HL-60/S4 treated with retinoic acid at 250 ng/mL for 4 days and 3 days (cell line): ENCODE measurements around the gene AGXT.

Experiments used
- in situ Hi-C: fragments of 300-500 bp; cut with MboI; formaldehyde crosslinking; loops from 2 replicates; pipeline ENCODE4 v1.7.0; 2022; ENCODE audit warnings: low sequenced_read_pairs

The AGXT gene

DNA sequence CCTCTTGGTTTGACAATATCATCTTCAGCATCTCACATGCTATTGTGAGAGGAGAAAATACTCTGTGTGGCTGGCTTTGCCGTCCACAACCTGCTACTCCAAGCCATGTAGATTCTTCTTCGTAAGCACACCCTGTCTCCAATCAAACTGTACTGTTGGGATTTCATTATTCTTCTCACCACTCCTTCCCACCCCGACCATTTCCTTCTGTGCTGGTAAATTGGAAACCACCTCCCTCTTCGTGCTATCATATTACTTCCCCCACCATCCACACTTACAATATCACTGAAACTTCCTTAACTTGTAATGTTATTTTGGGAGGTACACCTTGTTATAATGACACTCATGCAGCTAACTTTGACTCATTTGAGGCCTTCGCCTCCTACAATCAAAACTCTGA lies 3.2 kb upstream of the AGXT start:
- in situ Hi-C loops, result no loop called here

GRCh38 chr2:240869109-240869955 lies 708 bp downstream of the AGXT start:
- in situ Hi-C loops, result no loop called here

DNA sequence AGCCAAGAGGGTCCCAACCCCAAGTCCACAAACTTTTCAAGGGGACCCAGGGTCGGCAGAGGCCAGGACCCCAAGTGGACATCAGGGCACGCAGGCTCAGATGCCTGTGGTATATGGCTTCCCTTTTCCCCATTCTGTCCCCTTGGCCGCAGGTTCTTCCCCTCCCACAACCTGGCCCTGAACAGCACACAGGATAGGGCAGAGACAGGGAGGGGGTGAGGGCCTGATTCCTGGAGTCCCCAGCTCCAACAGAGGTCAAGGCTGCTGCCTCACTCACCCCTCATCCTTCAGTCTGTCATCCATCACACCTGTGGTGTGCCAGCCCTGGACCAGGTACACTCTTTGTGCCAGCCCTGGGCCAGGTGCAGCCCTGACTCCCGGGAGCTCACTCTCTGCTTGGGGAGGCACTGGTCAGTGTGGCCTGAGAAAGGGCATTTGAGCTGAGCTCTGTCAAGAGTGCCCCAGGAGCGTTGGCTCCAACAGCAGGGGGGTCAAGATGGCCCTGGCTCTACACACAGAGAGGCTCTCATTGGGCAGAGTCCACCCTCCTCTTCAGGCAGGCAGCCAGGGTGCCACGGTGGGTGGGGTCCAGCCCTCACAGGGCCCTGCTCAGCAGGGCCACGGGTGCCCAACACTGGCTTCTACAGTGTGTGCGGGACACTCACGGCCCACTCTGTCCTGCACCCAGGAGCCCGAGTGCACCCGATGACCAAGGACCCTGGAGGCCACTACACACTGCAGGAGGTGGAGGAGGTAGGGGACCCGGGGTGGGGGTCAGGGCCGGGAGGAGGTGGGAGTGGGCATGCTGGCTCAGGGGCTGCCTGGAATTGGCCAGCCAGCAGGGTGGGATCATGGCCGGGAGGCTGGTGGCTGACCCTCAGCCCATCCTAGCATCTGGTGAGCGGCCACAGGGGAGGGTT lies 1.6 kb downstream of the AGXT start:
- in situ Hi-C loops, result no loop called here

- in situ Hi-C loops, result no loop called here
Measured at GRCh38 chr2:240871071-240871958, 2.7 kb downstream of the AGXT start.

DNA sequence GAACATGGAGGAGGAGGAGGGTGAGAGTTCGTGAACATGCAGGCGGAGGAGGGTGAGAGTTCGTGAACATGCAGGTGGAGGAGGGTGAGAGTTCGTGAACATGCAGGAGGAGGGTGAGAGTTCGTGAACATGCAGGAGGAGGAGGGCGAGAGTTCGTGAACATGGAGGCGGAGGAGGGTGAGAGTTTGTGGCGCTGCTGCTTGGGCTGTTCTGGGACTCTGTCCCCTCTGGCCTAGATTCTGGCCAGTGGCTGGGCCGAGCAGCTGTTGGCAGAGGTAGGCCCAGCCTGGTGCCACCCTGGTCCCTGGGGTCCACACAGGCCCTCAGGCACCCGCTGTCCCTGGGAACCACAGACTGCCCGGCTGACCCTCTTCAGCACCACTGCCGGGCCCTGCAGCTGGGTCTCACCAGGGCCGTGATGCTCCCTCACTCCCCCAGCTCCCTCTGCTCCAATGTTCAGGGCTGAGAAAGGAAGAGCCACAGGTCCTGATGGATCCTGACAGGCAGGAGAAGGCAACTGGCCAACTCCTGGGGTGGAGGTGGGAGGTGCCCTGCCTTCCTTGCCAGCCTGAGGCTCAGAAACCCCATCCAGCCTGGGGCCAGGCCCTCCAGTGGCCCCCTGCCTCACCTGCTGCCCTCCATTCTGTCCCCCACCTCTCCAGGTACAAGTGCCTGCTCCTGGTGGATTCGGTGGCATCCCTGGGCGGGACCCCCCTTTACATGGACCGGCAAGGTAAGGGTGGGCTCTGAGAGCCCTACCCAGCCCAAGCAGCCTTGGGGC lies 3.9 kb downstream of the AGXT start:
- in situ Hi-C loops, result no loop called here

- in situ Hi-C loops, result no loop called here
Measured at GRCh38 chr2:240873098-240873788, 4.6 kb downstream of the AGXT start.

- in situ Hi-C loops, result no loop called here
Measured at GRCh38 chr2:240873805-240874714, 5.4 kb downstream of the AGXT start.

DNA sequence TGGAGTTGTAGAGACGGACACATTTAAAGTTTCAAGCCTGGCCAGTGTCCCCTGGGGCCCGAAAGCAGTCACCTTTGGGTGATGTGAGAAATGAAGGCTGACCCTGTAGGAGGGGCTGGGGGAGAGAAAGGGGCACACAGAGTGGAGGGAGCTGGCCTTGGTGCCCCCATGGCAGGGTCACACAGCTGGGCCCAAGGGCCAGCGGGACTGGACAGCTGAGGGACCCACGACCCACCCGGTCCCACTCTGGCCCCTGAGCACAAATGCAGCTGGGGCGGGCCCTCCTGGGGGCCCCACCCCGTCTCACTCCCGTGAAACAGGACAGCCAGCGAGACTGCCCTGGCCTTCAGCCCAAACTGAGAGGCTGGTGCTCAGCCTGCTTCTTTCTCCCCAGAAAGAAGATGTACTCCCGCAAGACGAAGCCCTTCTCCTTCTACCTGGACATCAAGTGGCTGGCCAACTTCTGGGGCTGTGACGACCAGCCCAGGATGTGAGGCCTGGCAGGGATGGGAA lies 6.1 kb downstream of the AGXT start:
- in situ Hi-C loops, result no loop called here

DNA sequence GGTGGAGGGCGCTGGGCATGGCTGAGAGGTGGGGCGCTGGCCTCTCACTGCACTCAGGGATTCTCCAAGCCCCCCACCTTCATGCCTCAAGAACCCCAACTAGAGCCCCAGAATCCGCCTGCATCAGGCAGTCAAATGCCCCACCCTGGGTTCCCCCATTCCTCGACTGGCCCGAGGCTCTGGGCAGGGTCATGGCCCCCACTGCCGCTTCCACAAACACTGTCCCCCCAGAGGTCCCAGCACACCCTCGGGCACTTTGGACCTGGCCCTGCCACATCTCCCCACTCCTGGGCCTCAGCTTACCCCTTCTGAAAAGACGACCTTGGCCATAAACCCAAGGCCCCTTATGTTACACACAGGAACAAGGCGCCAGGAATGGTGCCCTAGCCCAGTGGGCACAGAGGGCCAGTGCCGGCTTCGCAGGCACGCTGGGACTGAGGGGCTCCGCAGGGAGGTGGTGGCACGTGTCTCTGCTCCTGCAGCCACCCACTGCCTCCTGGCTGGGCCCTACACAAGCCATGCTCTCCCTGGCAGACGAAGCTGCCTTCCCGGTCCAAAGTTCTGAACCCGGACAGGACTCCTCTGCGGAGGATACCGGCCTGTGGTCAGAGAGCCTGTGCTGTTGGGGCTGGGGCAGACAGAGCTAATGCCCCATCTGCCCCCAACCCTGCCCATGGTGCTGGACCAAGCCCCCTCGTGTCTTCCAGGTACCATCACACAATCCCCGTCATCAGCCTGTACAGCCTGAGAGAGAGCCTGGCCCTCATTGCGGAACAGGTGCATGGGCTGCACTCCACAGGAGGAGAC lies 6.8 kb downstream of the AGXT start:
- in situ Hi-C loops, result no loop called here

DNA sequence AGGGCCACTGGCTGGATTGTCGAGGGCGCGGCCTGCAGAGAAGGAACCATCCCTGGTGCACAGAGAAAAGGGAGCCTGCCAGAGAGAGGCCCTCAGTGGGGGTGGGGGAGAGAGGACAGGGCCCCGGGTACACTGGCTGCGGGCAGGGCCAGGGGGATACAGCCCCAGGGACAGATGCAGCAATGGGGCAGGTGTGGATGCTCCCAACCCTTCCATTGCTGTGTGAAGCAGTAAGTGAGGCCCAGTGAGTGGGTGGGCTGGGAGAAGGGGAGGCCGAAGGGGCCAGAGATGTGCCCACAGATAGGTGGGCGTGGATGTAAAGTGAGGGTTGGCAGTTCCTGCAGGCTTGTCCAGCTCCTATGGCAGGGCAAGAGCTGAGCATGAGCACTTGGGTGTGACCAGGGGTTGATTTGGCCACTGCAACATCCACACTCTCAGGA lies 7.4 kb downstream of the AGXT start:
- in situ Hi-C loops, result no loop called here

- in situ Hi-C loops, result no loop called here
Measured at GRCh38 chr2:240876475-240877251, 8.0 kb downstream of the AGXT start.

DNA sequence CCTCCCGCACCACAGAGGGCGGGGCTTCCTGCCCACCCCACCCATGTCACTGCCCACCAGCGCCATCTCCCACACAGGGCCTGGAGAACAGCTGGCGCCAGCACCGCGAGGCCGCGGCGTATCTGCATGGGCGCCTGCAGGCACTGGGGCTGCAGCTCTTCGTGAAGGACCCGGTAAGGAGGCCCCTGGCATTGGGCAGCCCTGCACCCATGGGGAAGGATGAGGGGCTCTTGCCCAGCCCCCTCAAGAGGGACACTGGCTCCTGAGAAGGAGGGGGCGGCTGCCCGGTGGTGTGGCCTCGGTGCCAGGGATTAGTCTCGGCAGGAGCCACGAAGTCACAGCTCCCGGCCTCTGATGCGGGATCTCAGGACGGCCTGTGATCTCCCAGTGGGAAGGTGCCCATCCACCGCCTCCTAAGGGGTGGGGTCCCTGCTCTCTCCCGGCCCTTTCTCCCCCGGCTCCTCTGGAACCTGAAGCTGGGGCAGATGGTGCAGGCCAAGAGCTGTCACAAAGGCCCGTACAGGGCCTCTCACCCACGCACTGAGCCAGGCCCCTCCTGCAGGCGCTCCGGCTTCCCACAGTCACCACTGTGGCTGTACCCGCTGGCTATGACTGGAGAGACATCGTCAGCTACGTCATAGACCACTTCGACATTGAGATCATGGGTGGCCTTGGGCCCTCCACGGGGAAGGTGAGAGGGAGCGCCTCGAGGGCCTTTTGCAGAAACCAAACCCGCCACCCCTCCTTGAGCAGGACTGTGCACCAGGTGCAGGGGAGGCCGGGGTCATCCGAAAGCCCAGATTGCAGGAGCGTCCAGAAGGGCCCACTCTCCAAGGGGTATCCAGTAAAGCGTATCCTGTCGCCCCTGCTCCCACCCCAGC lies 9.1 kb downstream of the AGXT start:
- in situ Hi-C loops, result no loop called here

GRCh38 chr2:240878341-240878936 lies 9.8 kb downstream of the AGXT start:
- in situ Hi-C loops, result no loop called here

- in situ Hi-C loops, result no loop called here
Measured at GRCh38 chr2:240879105-240879504, 10.5 kb downstream of the AGXT start.

GRCh38 chr2:240881913-240882312 lies 13.3 kb downstream of the AGXT start:
- in situ Hi-C loops, result no loop called here
